ENCODE results near the gene SMPDL3B.
"Not testable (repeated sequence)": the region's sequence is repeated elsewhere in the genome, so short reads cannot be mapped to it uniquely, and the experiment has no call there.

Gene SMPDL3B

GRCh38 chr1:27973771-27974416 lies 39.1 kb downstream of the SMPDL3B start:
- DNase-seq = no peak

GRCh38 chr1:27974417-27974781 lies 39.6 kb downstream of the SMPDL3B start:
- no peak for DNase-seq

GRCh38 chr1:27979151-27979858 lies 44.5 kb downstream of the SMPDL3B start:
- DNase-seq = no peak

GRCh38 chr1:27979859-27980201 lies 45.0 kb downstream of the SMPDL3B start:
- DNase-seq = no peak

GRCh38 chr1:27980216-27980845 lies 45.5 kb downstream of the SMPDL3B start:
- DNase-seq = no peak

- no peak for DNase-seq
These were observed 46.3 kb downstream of the SMPDL3B start for GRCh38 chr1:27981145-27981544.

- no peak for DNase-seq
These were observed 56.2 kb downstream of the SMPDL3B start for GRCh38 chr1:27990920-27991537.

GRCh38 chr1:27992276-27992675 lies 57.5 kb downstream of the SMPDL3B start:
- peak; percentile 39 to 52 for DNase-seq

GRCh38 chr1:27993241-27993640 lies 58.4 kb downstream of the SMPDL3B start:
- no peak for DNase-seq

- DNase-seq = no peak
These were observed 59.3 kb downstream of the SMPDL3B start for GRCh38 chr1:27994060-27994459.

- DNase-seq = not testable (repeated sequence)
These were observed 59.7 kb downstream of the SMPDL3B start for GRCh38 chr1:27994526-27994925.

GRCh38 chr1:27999055-27999454 lies 64.3 kb downstream of the SMPDL3B start:
- DNase-seq = no peak

- DNase-seq = no peak
These were observed 67.8 kb downstream of the SMPDL3B start for GRCh38 chr1:28002600-28002999.

GRCh38 chr1:28003117-28003516 lies 68.3 kb downstream of the SMPDL3B start:
- not testable (repeated sequence) for DNase-seq

Measured in activated T-cell treated with anti-CD3 and anti-CD28 coated beads, Interleukin-2, amount 50 U/mL, for 48 hours (primary cell).